Activated CD4-positive, alpha-beta T cell treated with anti-CD3 and anti-CD28 coated beads for 1 hour (primary cell): ENCODE data around the gene TAF3.

ENCODE experiments used
- DNase-seq: peaks from one replicate; pipeline ENCODE4 v3.0.0-alpha.2; 2020

TAF3 gene

GRCh38 chr10:8035641-8036470 lies 217.6 kb downstream of the TAF3 start:
- no peak for DNase-seq

DNA sequence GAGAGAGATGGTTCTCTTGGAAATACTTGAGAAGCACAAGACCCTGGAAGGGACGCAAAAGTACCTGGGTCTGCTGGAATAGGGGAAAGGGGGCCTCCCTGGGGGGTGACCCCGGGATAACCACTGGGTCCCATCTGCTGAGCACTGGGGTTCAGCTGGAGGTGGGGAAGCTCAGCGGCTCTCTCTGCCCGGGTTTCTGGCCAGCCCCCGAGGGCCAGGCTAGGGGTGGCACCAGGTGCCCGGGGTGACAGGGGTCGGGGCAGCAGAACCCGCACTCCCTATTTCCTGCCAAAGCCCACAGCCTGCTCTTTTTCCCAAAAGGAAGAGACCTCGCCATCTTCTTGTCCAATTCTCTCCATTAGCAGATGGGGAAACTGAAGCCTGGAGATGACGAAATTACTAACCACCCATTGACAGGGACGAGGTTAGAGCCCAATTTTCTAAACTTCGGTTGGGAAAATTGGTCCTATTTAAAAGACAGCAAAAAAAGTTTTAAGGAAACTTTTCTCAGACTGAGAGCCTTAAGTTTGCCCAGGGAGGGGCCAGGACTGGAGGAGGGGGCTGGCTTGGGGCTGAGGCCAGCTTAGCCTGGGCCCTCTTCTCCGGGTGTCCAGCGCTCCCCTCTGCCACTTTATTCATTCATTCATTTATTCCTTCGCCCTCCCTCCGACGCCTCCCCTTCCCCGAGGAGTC lies 218.3 kb downstream of the TAF3 start:
- no peak for DNase-seq

DNA sequence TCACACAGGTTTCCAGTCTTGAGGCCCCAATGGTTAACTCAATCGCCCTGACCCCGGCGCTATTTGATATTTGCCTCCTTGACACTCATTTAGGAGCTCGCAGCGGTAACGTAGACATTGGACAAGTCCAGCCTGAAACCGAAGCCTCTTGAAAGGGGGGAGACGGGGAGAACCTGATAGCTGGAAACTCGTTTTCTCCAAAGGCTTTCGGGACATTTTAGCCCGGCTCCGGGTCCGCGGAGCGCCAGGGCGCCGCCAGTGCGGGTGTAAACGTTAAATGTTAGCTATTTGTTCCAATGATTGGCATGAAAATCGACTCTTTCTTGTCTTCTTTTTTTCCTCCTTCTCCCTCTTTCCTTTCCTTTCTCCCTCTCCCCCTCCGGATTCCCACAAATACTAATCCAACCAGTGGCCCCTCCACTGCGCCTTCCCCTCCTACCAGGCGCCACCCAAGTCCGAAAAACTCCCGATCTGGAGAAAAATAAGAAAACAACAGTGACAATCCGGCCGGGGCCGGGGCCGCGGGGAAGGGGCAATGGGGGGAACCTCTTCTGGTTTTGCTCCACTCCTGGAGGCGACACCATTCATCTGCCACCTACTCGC lies 219.0 kb downstream of the TAF3 start:
- no peak for DNase-seq

DNA sequence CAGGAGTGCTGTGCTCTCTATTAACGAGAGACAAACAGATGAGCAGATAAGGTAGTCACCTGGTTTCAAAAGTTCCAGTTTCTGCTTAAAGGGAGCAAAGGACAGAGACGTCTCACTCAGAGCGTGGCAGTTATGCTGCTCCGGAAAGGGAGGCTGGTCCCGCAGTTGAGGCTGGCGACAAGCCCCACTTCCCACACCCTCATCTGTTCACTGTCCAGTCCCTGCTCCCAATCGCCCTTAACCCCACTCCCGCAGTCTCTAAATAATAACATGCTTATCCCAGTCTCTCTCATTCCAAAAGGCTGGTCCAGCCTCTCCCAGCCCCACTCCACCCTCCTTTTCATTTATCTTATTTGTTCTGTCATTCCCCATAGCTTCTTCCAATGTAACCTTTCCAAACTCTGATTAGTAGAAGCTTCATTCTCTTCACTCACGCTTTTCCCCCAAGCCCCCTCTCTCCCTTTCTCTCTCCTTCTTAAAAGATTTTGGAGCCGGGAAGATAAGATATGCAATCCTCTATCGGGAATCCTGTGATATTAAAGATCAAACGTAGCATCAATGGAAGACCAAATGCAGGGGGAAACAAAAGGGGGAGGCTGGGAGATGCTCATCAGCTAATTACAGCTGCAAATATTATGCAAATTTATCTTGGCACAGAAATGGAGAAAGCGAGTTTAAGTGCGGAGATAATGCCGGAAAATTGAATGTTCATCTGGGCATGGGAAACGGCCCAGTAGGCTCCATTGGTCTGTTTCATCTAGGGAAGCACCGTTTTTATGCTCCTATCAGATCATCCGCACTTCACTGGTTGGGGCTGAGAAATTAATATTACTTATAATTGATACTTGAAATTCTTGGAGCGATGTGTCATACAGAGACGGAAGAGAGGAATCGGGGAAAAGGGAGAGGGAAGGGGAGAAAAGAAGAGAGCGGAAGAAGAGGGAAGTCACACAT lies 219.9 kb downstream of the TAF3 start:
- no peak for DNase-seq

DNA sequence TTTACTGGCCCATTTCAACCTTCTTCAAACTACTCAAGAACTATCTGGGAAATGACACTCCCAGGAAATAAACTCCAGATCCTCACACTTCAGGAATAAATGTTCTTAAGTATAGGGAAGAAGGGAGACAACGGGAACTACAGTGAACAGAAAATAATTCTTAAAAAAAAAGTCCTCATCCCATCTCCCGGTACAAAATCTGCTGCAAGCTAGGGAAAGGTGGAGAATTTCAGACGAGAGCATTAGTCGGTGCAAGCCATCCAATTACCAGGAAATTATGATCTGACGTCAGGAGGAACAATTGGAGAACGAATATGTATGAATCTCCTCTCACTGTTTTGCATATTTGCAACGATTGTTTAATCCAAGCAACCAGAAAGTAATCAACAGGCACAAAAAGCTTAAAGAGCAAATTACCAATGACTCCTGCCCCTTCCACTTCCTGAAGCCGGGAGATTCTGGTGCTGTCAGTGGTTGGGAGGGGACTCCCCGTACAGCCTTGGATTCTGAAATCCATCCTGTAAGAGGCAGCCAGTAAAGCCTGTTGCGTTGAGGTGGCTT lies 221.1 kb downstream of the TAF3 start:
- DNase-seq, result no peak

- DNase-seq, result no peak
These were observed 222.3 kb downstream of the TAF3 start for GRCh38 chr10:8040651-8041050.

DNA sequence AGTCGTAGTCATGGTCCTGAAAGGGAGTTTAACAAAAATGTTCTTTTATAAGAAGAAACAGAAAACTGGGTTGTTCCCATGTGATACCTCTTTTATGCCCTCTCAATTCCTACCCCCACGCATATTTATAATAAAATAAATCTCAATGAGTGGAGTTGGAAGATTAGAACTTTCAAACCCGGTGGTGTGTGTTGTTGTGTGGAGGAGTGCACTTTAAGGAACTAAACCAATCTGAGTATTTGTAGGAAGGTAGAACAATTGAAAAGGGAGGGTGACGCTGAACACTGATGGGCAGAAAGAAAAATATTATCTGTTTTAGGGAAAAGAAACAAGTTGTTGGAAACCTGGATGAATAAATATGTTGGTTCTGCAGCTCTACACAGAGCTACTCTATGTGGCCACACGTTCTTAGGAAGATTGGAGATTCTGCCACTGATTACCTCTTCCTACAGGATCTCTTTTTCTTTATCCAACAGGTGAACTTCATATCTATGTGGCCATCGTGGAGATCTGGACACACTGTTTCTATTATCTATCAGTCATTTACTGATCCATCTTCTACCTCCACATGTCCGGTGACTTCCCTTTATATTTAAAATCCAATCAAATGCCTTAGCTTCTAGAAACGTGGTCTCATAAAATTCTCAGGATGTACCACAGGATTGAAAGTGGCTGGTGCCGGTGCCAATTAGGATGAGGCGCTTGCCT lies 223.1 kb downstream of the TAF3 start:
- no peak for DNase-seq

GRCh38 chr10:8041992-8042720 lies 223.9 kb downstream of the TAF3 start:
- no peak for DNase-seq

DNA sequence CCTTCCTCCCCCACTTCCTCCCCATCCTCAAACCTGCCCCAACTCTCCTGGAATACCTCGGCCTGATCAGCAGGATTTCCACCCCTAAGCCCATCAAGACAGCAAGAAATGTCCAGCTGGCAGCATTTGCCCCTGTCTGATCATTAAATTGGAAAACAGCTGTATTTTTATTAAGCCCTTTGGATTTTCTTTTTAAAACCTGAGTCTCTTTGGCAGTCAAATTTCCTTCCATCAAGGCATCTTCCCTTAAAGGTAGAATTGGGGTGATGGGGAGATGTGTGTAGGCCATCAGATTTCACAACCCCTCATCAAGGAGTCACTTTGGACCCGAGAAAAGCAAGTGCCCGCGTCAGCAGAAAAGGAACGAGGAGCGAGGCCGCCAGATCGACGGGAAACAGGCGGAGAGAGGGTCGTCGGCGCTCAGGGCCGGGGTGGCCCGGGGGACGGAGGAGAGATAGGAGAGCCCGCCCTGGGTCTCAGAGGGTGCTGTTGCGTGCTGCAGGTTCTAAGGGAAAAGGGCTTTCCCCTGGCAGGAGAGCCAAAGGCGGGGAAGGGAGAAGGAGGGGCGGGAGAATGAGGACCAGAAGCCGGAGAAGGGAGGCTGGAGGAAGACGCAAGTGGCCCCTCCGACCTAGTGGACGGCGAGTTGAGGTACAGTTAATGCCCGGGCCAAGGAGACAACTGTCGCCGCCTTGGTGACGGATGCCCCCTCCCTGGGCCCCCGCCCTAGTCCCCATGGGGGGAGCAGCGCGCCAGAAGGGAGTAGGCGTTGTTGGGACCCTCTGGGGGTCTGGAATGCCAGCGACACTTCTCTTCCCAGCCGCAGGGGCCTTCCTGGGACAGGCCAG lies 224.6 kb downstream of the TAF3 start:
- DNase-seq, result no peak

DNA sequence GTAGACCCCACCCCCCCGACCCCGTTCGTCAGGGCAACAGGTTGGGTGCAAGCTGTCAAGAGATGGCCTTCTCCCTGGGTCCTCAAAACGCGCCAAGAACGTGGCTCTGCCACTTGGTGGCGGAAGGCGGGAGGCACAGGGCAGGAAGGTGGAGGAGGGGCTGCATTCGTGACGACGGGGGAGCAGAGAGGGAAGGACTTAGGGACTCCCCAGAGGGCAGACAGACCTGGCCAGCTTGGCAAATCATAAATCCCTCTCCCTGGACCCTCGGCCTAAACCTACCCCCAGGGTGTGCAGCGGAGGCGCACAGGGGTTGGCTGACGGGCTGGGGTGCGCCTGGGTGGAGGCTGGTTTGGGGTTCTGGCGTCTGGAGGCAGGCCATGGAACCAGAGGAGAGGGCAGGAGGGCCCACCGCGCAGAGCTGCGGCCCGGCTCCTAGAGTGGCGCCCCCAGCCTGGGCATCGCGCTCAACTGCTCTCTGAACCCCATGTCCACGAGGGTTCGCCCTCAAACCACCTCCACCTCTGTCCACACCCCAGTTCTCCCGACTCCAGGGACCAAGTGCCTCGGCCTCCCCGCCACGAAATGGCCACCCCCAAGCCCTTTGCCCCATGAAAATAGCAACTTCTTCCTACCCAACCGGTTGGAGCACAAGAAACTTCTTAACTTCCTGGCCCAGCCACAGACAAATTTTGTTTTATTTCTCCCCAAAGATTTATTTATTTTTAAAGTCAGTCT lies 225.4 kb downstream of the TAF3 start:
- DNase-seq, result no peak

DNA sequence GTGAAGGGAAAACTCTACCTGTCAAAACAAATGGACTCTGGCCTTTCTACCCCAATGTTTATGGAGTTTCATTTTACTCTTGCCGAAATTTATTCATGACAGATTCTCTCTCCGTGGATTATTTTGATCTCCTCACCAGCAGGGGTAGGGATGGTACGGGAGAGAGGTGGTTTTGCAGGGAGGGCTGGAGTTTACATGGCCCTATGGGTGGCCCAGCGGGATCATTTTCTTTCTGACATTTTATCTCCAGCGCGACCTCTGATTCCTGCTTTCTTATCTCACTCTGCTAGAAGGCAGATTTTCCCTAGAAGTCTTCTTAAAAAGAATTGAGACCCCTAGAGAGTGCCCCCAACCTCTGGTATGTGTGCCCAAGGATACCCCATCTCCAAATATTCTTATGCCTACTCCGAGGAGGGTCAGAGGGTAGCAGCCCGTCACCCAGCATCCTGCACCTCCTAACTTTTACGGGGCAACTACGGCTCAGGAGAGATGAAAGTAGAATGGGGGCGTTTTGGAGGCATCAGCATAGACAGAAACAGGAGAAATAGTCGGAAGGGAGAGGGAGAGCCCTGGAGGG lies 226.1 kb downstream of the TAF3 start:
- no peak for DNase-seq

GRCh38 chr10:8044908-8045725 lies 226.8 kb downstream of the TAF3 start:
- DNase-seq, result no peak

DNA sequence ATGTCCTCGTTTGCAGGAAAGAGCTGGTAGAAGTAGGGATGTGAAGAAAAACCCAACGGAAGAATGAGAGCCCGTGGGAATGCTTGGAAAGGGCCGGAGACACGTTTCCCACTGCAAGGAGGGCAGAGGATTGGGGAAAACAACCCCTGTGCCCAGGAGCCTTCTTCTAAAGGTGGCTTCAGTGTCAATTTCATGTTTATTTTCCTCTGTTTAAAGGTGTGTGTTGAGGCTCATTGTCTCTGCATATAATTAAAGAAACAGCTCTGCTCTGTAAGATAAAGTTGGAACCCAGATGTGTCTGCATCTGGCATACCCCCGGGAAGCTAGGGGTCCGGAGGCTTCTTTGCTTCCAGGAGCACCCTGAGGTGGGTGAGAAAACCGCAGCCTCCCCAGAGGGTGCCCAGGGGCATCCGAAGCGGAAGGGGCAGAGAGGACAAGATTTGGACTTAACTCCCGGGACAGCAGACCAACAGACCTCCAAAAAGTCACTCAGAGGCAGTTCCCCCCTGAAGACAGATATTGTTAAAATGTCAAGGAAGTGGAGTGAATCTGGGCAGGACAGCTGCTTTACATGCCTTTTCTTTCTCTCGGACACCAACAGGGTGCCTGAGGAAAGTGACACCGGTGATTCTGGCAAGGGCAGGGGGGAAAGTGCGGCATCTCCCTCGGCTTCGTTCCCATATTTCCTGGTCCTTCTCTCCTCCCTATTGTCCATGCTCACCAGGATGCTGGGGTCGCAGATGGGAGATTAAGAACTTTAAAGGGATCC lies 227.6 kb downstream of the TAF3 start:
- no peak for DNase-seq

GRCh38 chr10:8047452-8048280 lies 229.4 kb downstream of the TAF3 start:
- DNase-seq, result no peak

GRCh38 chr10:8048281-8049008 lies 230.1 kb downstream of the TAF3 start:
- DNase-seq, result no peak
